ENCODE results near the gene BRD1. TPM values are rescaled to one million over a fixed set of nuclear protein-coding genes. Genes with fewer than 3 reads are reported as not detected.

Gene BRD1
- total and polyA plus RNA-seq, 4 donors, result 16.6 to 51.5 (median 28.1) TPM

DNA sequence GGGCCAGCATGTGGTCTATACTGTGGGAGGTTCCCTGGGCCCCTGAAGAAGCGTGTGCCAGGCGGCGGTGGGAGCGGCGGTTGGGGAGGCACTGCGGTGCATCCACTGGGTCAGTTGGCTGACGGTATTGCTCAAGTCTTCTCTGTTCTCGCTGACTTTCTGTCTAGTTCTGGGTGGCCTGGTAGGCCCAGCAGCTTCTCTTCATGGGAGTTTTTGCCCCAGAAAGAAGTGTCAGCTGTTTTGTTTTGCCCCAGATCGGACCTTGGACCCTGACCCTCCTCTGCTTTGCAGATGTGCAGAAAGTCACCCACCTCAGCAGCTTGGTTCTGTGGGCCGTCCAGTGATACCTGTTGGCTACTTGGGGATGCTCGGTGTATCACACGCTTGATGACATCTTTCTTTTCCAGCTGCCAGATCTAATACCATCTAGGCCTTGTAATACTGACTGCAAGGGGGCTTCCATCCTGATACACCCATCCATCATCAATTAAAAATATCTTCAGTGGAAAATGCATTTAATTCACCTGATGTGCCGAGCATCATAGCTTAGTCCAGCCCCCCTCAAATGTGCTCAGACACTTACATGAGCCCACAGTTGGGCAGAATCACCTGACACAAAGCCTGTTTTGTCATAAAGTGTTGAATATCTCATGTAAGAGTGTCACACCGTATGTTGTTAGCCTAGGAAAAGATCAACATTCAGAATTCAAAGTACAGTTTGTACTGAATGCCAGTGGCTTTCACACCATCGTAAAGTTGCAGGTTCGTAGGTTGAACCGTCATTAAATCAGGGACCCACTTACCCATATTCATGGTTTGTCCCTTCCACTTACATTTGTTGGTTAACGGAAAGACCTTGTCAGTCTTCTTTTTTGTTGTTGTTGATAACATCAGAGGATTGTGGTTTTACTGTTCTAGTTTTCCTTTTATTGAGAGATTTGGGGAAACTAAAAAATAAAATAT is 39.9 kb upstream of the BRD1 start:
- Histone ChIP-seq H3K27ac (ENCODE audit: low read depth in 1 of 2, low read length in 1 of 2) (no peak overlapping the region), H3K27me3 (ENCODE audit: control insufficient read depth in 3 of 3, insufficient read depth in 3 of 3, low read length in 2 of 3) (no peaks in the 10 kb centered on the region), H3K9me3 (ENCODE audit: control insufficient read depth in 4 of 4, insufficient read depth in 3 of 4, low read length in 3 of 4) (peaks cover 3 to 18% (median 12%) of the 10 kb centered on the region in 4 donors), H3K4me1 (ENCODE audit: control insufficient read depth in 5 of 5, insufficient read depth in 5 of 5, low read length in 5 of 5) (no peaks in the 10 kb centered on the region), H3K36me3 (ENCODE audit: control insufficient read depth in 4 of 4, insufficient read depth in 4 of 4, low read length in 4 of 4) (peaks cover 4 to 16% (median 5%) of the 10 kb centered on the region in 4 donors), H3K9ac (ENCODE audit: insufficient read depth in 1 of 2, low read length in 2 of 2) (no peak overlapping the region), H3K4me3 (no peak overlapping the region)
- DNase-seq (no peak), ATAC-seq (ENCODE audit: insufficient read depth, low FRiP score) (no peak)
- TF ChIP-seq, protein P1, sequence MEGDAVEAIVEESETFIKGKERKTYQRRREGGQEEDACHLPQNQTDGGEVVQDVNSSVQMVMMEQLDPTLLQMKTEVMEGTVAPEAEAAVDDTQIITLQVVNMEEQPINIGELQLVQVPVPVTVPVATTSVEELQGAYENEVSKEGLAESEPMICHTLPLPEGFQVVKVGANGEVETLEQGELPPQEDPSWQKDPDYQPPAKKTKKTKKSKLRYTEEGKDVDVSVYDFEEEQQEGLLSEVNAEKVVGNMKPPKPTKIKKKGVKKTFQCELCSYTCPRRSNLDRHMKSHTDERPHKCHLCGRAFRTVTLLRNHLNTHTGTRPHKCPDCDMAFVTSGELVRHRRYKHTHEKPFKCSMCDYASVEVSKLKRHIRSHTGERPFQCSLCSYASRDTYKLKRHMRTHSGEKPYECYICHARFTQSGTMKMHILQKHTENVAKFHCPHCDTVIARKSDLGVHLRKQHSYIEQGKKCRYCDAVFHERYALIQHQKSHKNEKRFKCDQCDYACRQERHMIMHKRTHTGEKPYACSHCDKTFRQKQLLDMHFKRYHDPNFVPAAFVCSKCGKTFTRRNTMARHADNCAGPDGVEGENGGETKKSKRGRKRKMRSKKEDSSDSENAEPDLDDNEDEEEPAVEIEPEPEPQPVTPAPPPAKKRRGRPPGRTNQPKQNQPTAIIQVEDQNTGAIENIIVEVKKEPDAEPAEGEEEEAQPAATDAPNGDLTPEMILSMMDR (IDR thresholded peaks at IDR 0.05; ENCODE audit: control extremely low read depth, extremely low read depth), result no peak
- 94 to 98% methylated on average over 18 of the region's 18 CpGs for WGBS, 2 donors

DNA sequence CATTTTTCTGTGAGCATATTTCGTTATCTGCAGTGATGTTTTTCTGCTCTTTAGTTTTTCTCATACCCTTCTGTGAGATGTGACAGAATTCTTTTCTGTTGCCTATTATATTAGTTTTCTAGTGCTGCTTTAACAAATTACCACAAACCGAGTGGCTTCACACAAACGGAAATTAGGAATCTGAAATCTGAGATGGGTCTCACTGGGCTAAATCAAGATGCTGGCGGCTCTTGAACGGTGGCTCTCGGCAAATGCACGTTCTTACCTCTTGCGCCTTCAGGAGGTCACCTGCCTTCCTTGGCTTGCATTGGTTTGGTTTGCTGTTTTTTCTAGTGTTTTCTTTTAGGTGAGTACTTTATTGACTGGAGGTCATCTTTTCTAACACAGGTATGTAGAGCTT is 39.0 kb upstream of the BRD1 start:
- DNase-seq (no peak), ATAC-seq (ENCODE audit: insufficient read depth, low FRiP score) (no peak)
- TF ChIP-seq, protein P1 (IDR thresholded peaks at IDR 0.05; ENCODE audit: control extremely low read depth, extremely low read depth), result no peak
- no peak overlapping the region for H3K4me3 ChIP-seq
- no peak overlapping the region for H3K27ac ChIP-seq (ENCODE audit: low read depth in 1 of 2, low read length in 1 of 2)
- H3K4me1 ChIP-seq (ENCODE audit: control insufficient read depth in 5 of 5, insufficient read depth in 5 of 5, low read length in 5 of 5), result peaks cover 0 to 2% (median 0%) of the 10 kb centered on the region in 5 donors
- no peaks in the 10 kb centered on the region for H3K27me3 ChIP-seq (ENCODE audit: control insufficient read depth in 3 of 3, insufficient read depth in 3 of 3, low read length in 2 of 3)
- 89 to 95% methylated on average over 8 of the region's 8 CpGs for WGBS, 2 donors
- peaks cover 4 to 16% (median 5%) of the 10 kb centered on the region in 4 donors for H3K36me3 ChIP-seq (ENCODE audit: control insufficient read depth in 4 of 4, insufficient read depth in 4 of 4, low read length in 4 of 4)
- H3K9ac ChIP-seq (ENCODE audit: insufficient read depth in 1 of 2, low read length in 2 of 2), result no peak overlapping the region
- H3K9me3 ChIP-seq (ENCODE audit: control insufficient read depth in 4 of 4, insufficient read depth in 3 of 4, low read length in 3 of 4), result peaks cover 3 to 18% (median 12%) of the 10 kb centered on the region in 4 donors

DNA sequence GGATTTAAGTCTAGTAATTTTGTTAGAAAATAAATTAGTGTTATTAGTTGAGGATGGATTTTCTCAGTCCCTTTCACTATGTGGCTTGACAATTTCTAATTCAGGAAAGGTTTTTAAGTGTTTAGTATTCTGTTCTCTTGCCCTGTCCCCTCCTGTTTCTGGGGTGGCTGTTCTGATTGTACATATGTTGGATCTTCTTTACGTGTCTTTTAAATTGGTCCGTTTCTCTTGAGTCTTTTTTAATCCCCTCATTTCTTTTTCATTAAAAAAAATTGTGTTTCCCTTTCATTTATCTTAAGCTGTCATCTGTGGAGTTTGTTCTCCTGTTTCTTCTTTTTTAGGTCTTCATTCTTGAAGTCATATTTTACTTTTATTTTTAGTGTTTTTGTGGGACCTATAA is 38.5 kb upstream of the BRD1 start:
- no peak for DNase-seq

More for the DNA sequence above, 38.5 kb upstream of the BRD1 start:
- WGBS, 2 donors, result 39 to 46% methylated on average over 2 of the region's 2 CpGs
- peaks cover 3 to 18% (median 12%) of the 10 kb centered on the region in 4 donors for H3K9me3 ChIP-seq (ENCODE audit: control insufficient read depth in 4 of 4, insufficient read depth in 3 of 4, low read length in 3 of 4)
- H3K36me3 ChIP-seq (ENCODE audit: control insufficient read depth in 4 of 4, insufficient read depth in 4 of 4, low read length in 4 of 4), result peaks cover 4 to 16% (median 5%) of the 10 kb centered on the region in 4 donors
- H3K27me3 ChIP-seq (ENCODE audit: control insufficient read depth in 3 of 3, insufficient read depth in 3 of 3, low read length in 2 of 3), result no peaks in the 10 kb centered on the region
- H3K4me1 ChIP-seq (ENCODE audit: control insufficient read depth in 5 of 5, insufficient read depth in 5 of 5, low read length in 5 of 5), result peaks cover 0 to 2% (median 0%) of the 10 kb centered on the region in 5 donors
- H3K4me3 ChIP-seq, result no peak overlapping the region
- no peak overlapping the region for H3K9ac ChIP-seq (ENCODE audit: insufficient read depth in 1 of 2, low read length in 2 of 2)
- no peak for ATAC-seq (ENCODE audit: insufficient read depth, low FRiP score)
- no peak overlapping the region for H3K27ac ChIP-seq (ENCODE audit: low read depth in 1 of 2, low read length in 1 of 2)
- TF ChIP-seq, protein P1 (IDR thresholded peaks at IDR 0.05; ENCODE audit: control extremely low read depth, extremely low read depth), result no peak

Data from lung (tissue), 12 donors.